Panc1 (cell line): Measurements from ENCODE around the gene SLC9A9.

Experiments
- CTCF ChIP-seq: fragments of 450-650 bp; IDR thresholded peaks from 2 replicates; pipeline ENCODE4 v1.5.1; 2017; ENCODE audit warnings: mild to moderate bottlenecking
- POLR2AphosphoS5 ChIP-seq: IDR thresholded peaks from 2 replicates; pipeline ENCODE4 v1.6.1; 2012; ENCODE audit warnings: mild to moderate bottlenecking, low read depth, low read length, moderate library complexity

- TF ChIP-seq POLR2AphosphoS5 (no peak), CTCF (no peak)
Observed at GRCh38 chr3:143414571-143415253, 433.6 kb downstream of the SLC9A9 start.
